ENCODE results near the gene PLCB3. TPM values are rescaled to one million over a fixed set of nuclear protein-coding genes. Genes with fewer than 3 reads are reported as not detected.
A peak's percentile ranks its signal among the peaks of the same experiment; 100 is the strongest.
"Not testable (repeated sequence)": the region's sequence is repeated elsewhere in the genome, so short reads cannot be mapped to it uniquely, and the experiment has no call there.

PLCB3 gene
- total RNA-seq, 2 experiments from 2014 or later: 18.1 to 20.4 TPM

- Mint-ChIP-seq H3K27ac (peak overlapping the region; percentile 81), H3K27me3 (peaks cover 7% of the 10 kb centered on the region), H3K4me3 (peak overlapping the region; percentile 95), H3K36me3 (peaks cover 10% of the 10 kb centered on the region), H3K4me1 (peaks cover 40% of the 10 kb centered on the region), H3K9me3 (ENCODE audit: low read depth) (no peaks in the 10 kb centered on the region)
- ATAC-seq: peak; percentile 25
- DNase-seq: peak; percentile 88
- CTCF ChIA-PET: interaction anchor here (2.5 to 7.2 kb wide), 7 partner anchors 11 to 101 kb away, joined by 9 to 188 read pairs (median 104); partner anchors contain the start of genes BAD, CCDC88B, FERMT3 and FKBP2
These were observed 54.6 kb downstream of the PLCB3 start for GRCh38 chr11:64305691-64306562.

- CTCF ChIA-PET: interaction anchor here (2.5 to 7.2 kb wide), 5 partner anchors 11 to 102 kb away, joined by 9 to 169 read pairs (median 77); partner anchors contain the start of genes CCDC88B, FERMT3, FKBP2 and PLCB3
- ATAC-seq (no peak), DNase-seq (no peak)
- H3K27me3 Mint-ChIP-seq: peaks cover 5% of the 10 kb centered on the region
- no peaks in the 10 kb centered on the region for H3K9me3 Mint-ChIP-seq (ENCODE audit: low read depth)
- peaks cover 12% of the 10 kb centered on the region for H3K36me3 Mint-ChIP-seq
- peak overlapping the region; percentile 95 for H3K4me3 Mint-ChIP-seq
- peaks cover 41% of the 10 kb centered on the region for H3K4me1 Mint-ChIP-seq
- H3K27ac Mint-ChIP-seq: peak overlapping the region; percentile 81
These were observed 55.2 kb downstream of the PLCB3 start for GRCh38 chr11:64306563-64306875.

- peak overlapping the region; percentile 81 for H3K27ac Mint-ChIP-seq
- no peaks in the 10 kb centered on the region for H3K9me3 Mint-ChIP-seq (ENCODE audit: low read depth)
- CTCF ChIA-PET: interaction anchor here (1.3 to 7.2 kb wide), 6 partner anchors 10 to 103 kb away, joined by 6 to 169 read pairs (median 46); partner anchors contain the start of genes CCDC88B, FERMT3, FKBP2 and PLCB3
- H3K4me1 Mint-ChIP-seq: peaks cover 38% of the 10 kb centered on the region
- H3K27me3 Mint-ChIP-seq: peaks cover under 1% of the 10 kb centered on the region
- peaks cover 12% of the 10 kb centered on the region for H3K36me3 Mint-ChIP-seq
- ATAC-seq (no peak), DNase-seq (no peak)
- peak overlapping the region; percentile 95 for H3K4me3 Mint-ChIP-seq
These were observed 55.7 kb downstream of the PLCB3 start for GRCh38 chr11:64306876-64307622.

- CTCF ChIA-PET: interaction anchor here (1.3 to 2.5 kb wide), 3 partner anchors 10 to 34 kb away, joined by 6 to 15 read pairs (median 9); partner anchors contain the start of genes CCDC88B, PRDX5 and TRMT112
- peaks cover 14% of the 10 kb centered on the region for H3K36me3 Mint-ChIP-seq
- not testable (repeated sequence) for H3K27me3 Mint-ChIP-seq; ATAC-seq; DNase-seq; H3K9me3 Mint-ChIP-seq (ENCODE audit: low read depth)
- peaks cover 45% of the 10 kb centered on the region for H3K4me1 Mint-ChIP-seq
- peak overlapping the region; percentile 40 for H3K4me3 Mint-ChIP-seq
- H3K27ac Mint-ChIP-seq: peak overlapping the region; percentile 2
These were observed 56.5 kb downstream of the PLCB3 start for GRCh38 chr11:64307795-64308194.

- no peak for ATAC-seq
- H3K27me3 Mint-ChIP-seq: no peaks in the 10 kb centered on the region
- peak overlapping the region; percentile 77 for H3K27ac Mint-ChIP-seq
- no peak for DNase-seq
- CTCF ChIA-PET: interaction anchor here (0.9 to 3.0 kb wide), 2 partner anchors 19 kb away, joined by 4 to 13 read pairs; no protein-coding TSS in a partner anchor
- peaks cover 23% of the 10 kb centered on the region for H3K36me3 Mint-ChIP-seq
- H3K4me1 Mint-ChIP-seq: peaks cover 42% of the 10 kb centered on the region
- H3K4me3 Mint-ChIP-seq: no peak overlapping the region
- H3K9me3 Mint-ChIP-seq (ENCODE audit: low read depth): no peaks in the 10 kb centered on the region
These were observed 61.6 kb downstream of the PLCB3 start for GRCh38 chr11:64312947-64313346.

DNA sequence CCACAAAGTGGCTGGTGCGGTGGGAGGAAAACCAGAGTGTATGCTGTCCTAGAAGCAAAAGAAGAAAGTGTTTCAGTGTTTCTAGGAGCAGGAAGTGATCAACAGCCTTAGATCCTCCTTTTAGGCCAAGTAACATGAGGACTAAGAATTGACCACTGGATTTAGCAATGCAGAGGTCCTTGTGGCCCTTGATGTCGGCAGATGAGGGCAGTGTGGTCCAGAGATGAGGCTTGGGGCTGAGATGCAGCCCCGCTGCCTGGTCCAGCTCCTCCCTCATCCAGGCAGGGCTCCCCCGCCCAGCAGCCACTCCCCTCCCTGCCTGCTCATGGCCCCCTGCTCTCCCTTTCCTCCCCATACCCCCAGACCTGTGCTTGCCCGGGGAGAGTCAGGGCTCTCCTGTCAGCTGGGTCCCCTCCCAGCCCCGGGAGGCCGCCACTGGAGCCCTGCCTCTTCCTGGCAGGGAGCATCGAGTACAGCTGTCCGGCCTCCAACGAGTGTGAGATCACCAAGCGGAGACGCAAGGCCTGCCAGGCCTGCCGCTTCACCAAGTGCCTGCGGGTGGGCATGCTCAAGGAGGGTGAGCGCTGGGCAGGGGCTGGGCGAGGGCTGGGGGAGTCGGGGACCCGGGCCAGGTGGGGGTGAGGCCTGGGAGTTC is 62.3 kb downstream of the PLCB3 start:
- peaks cover 43% of the 10 kb centered on the region for H3K4me1 Mint-ChIP-seq
- DNase-seq (no peak), ATAC-seq (no peak)
- no peaks in the 10 kb centered on the region for H3K27me3 Mint-ChIP-seq
- CTCF ChIA-PET: interaction anchor here (0.6 to 0.9 kb wide), 3 partner anchors 9 to 18 kb away, joined by 3 to 4 read pairs (median 3); no protein-coding TSS in a partner anchor
- peak overlapping the region; percentile 77 for H3K27ac Mint-ChIP-seq
- H3K36me3 Mint-ChIP-seq: peaks cover 24% of the 10 kb centered on the region
- H3K4me3 Mint-ChIP-seq: no peak overlapping the region
- no peaks in the 10 kb centered on the region for H3K9me3 Mint-ChIP-seq (ENCODE audit: low read depth)

DNA sequence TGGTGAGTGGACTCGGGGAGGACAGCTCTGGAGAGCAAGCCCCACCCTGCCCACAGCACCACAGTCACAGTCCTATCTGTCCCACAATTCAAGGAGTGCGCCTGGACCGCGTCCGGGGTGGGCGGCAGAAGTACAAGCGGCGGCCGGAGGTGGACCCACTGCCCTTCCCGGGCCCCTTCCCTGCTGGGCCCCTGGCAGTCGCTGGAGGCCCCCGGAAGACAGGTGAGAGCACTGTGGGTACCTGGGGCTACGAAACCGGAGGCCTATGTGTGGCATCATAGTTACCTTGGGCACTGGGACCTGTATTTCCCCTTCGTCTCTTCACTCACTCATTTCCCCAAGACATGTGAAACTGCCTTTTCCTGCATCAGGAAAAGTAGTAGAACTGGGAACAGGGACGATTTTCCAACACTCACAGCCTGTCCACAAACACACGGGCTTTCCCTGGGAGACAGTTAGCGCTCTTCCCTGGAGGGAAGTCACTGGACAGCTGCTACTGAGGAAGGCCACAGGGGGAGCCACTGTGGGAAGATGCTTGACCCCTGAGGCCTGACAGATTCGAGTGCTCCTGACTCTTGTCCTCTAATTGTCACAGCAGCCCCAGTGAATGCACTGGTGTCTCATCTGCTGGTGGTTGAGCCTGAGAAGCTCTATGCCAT is 62.9 kb downstream of the PLCB3 start:
- DNase-seq (peak; percentile 40), ATAC-seq (no peak)
- peak overlapping the region; percentile 19 for H3K27ac Mint-ChIP-seq
- no peaks in the 10 kb centered on the region for H3K27me3 Mint-ChIP-seq
- CTCF ChIA-PET: interaction anchor here (0.6 to 0.9 kb wide), 3 partner anchors 10 to 17 kb away, joined by 3 to 4 read pairs (median 3); no protein-coding TSS in a partner anchor
- peaks cover 23% of the 10 kb centered on the region for H3K36me3 Mint-ChIP-seq
- H3K4me1 Mint-ChIP-seq: peaks cover 47% of the 10 kb centered on the region
- H3K4me3 Mint-ChIP-seq: no peak overlapping the region
- no peaks in the 10 kb centered on the region for H3K9me3 Mint-ChIP-seq (ENCODE audit: low read depth)

DNA sequence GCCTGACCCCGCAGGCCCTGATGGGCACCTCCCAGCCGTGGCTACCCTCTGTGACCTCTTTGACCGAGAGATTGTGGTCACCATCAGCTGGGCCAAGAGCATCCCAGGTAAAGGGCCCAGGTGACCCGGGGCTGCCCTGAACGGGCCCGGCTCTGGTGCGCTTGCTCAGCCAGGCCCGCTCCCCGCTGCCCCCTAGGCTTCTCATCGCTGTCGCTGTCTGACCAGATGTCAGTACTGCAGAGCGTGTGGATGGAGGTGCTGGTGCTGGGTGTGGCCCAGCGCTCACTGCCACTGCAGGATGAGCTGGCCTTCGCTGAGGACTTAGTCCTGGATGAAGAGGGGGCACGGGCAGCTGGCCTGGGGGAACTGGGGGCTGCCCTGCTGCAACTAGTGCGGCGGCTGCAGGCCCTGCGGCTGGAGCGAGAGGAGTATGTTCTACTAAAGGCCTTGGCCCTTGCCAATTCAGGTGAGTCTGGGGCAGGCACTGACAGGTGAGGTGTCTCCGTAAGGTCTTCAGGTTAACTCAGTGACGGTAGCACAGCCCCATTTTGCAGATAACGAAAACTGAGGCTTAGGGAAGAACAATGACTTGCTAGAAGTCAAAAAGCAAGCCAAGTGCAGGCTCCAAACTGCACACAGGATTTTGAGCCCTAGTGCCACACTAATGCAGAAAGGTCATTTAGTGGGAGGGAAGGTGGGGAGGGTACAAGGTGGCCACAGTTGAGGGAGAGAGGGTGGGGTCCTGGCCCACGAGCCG is 63.7 kb downstream of the PLCB3 start:
- Mint-ChIP-seq H3K36me3 (peaks cover 22% of the 10 kb centered on the region), H3K27me3 (no peaks in the 10 kb centered on the region), H3K4me1 (peaks cover 50% of the 10 kb centered on the region), H3K27ac (no peak overlapping the region), H3K9me3 (ENCODE audit: low read depth) (no peaks in the 10 kb centered on the region), H3K4me3 (no peak overlapping the region)
- CTCF ChIA-PET: no interaction called here
- ATAC-seq (no peak), DNase-seq (peak; percentile 40)

- not testable (repeated sequence) for H3K9me3 Mint-ChIP-seq (ENCODE audit: low read depth); H3K27me3 Mint-ChIP-seq; ATAC-seq
- CTCF ChIA-PET: interaction anchor here (1.5 to 3.5 kb wide), 7 partner anchors 9 to 110 kb away, joined by 3 to 140 read pairs (median 15); partner anchors contain the start of genes ESRRA and FERMT3
- peak; percentile 41 for DNase-seq
- H3K27ac Mint-ChIP-seq: peak overlapping the region; percentile 100
- peak overlapping the region; percentile 95 for H3K4me3 Mint-ChIP-seq
- H3K36me3 Mint-ChIP-seq: peaks cover 24% of the 10 kb centered on the region
- peaks cover 51% of the 10 kb centered on the region for H3K4me1 Mint-ChIP-seq
These were observed 64.6 kb downstream of the PLCB3 start for GRCh38 chr11:64315667-64316526.

- peak; percentile 67 for DNase-seq
- Mint-ChIP-seq H3K4me1 (peaks cover 51% of the 10 kb centered on the region), H3K27ac (peak overlapping the region; percentile 100), H3K4me3 (peak overlapping the region; percentile 95), H3K9me3 (ENCODE audit: low read depth) (no peaks in the 10 kb centered on the region), H3K36me3 (peaks cover 27% of the 10 kb centered on the region), H3K27me3 (no peaks in the 10 kb centered on the region)
- ATAC-seq: peak; percentile 7
- CTCF ChIA-PET: interaction anchor here (0.6 to 3.5 kb wide), 19 partner anchors 9 to 456 kb away, joined by 3 to 140 read pairs (median 10); partner anchors contain the start of genes CATSPERZ, CCDC88B, ESRRA and FERMT3
These were observed 65.5 kb downstream of the PLCB3 start for GRCh38 chr11:64316672-64317324.

Data from activated CD8-positive, alpha-beta memory T cell treated with anti-CD3 and anti-CD28 coated beads, Interleukin-2, amount 10 ng/mL, durations not matched to agents 7 days and 5 days (primary cell).